GM18868 (cell line): ENCODE results near the gene KHNYN.
"Not testable (repeated sequence)": the region's sequence is repeated elsewhere in the genome, so short reads cannot be mapped to it uniquely, and the experiment has no call there.

ENCODE experiments used
- ATAC-seq: cut with Tn5 transposase; IDR thresholded peaks from one replicate; pipeline ENCODE4 v1.9.1; 2021; ENCODE audit warnings: mild to moderate bottlenecking, moderate library complexity; ENCODE audit not compliant: unreplicated experiment

Gene KHNYN

GRCh38 chr14:24437020-24437735, 7.4 kb downstream of the KHNYN start:
- ATAC-seq = no peak

DNA sequence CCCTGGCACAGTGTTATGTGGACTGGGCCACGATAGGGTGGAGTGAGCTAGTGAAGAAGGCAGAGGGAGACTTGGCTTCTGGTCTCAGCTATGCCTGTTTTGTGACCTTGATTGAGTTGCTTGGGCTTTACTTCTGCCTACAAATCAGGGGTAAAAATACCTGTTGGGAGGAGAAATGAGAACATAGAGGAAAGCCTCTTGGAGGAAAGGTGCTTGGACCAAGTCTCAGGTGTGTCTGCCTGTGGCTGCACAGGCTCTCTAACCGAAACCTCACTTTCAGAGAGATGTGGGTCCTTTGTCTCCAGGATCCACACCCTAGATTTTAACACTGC, 7.9 kb downstream of the KHNYN start:
- ATAC-seq = no peak

- no peak for ATAC-seq
These were observed 8.7 kb downstream of the KHNYN start for GRCh38 chr14:24438223-24439097.

- no peak for ATAC-seq
These were observed 9.5 kb downstream of the KHNYN start for GRCh38 chr14:24439257-24439656.

GRCh38 chr14:24439830-24440605, 10.3 kb downstream of the KHNYN start:
- no peak for ATAC-seq

DNA sequence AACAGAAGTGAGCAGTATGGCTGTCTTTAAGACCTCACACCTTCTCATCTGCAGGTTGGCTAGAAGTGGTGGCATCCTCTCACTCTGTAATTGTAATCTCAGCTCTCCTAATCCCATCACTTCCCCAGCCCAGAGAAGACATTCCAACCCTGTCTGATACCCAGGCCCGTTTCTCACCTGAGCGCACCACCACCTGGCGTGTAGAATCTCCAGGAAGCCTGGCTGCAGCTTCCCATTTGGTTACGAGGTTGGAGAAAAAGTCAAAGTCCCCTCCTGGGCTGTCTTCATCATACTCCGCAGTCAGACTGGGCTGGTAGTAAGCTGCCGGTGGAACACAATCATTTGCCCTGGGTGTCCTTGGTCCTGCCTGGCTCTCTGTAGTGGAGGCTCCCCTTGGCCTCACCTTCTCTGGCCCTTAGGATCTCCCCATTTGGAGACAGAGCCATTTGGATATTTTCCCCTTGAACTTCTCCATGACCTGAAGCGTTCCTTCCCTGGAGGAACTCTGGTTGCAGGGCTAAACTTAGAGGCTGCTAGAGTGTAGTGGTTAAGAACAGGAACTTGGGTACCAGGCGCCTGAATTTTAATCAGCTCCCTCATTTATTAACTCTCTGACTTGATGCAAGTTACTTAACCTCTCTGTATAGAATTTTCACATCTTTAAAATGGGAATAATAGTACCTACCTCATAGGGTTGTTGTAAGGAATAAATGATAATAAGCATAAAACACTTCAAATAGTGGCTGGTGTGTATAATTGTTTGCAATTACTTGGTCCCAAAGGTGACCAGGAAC, 11.0 kb downstream of the KHNYN start:
- no peak for ATAC-seq

DNA sequence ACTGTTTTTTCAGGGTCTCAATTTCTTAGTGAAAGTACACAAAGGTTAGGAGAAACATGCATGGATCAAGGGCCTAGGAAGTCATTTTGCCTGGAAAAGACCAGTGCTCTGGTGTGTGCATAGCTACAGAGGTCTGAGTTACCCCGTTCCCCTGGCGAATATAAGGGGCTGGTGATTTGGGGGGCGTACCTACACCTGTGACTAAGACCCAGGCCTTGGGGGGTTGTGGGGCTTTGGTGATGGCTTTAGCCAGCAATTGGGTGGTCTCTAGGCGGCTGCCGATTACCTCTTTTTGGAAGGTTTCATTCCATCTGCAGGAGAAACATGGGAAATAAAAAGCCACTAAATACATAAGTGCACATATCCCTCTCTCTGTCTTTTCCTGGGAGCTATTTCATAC, 11.7 kb downstream of the KHNYN start:
- ATAC-seq = no peak

DNA sequence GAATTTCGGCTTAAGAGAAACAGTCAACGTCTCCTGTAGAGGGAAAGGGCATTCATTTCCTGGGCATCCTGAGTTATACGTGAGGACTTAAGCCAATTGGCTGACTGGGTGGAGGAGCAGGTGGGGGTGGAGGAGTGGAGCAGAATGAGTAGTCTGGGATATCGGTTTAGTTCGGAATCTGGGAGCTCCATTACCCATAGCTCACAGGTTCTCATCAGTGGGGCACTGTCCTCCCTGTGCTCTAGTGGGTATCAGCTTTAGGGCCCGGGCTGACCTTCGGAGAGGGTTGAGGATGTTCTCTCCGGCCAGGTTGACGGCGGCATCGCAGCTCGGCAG, 12.1 kb downstream of the KHNYN start:
- ATAC-seq = no peak

GRCh38 chr14:24442240-24443052, 12.7 kb downstream of the KHNYN start, which contains the start of gene SDR39U1:
SDR39U1 (minus strand) TSS chr14:24442776; CDS start chr14:24442769, 7 bp downstream.
- ATAC-seq = peak; percentile 87

- ATAC-seq = no peak
These were observed 13.4 kb downstream of the KHNYN start for GRCh38 chr14:24443053-24443665.

- ATAC-seq = not testable (repeated sequence)
These were observed 21.1 kb downstream of the KHNYN start for GRCh38 chr14:24450828-24451227.

GRCh38 chr14:24456980-24457379, 27.2 kb downstream of the KHNYN start:
- ATAC-seq = no peak

DNA sequence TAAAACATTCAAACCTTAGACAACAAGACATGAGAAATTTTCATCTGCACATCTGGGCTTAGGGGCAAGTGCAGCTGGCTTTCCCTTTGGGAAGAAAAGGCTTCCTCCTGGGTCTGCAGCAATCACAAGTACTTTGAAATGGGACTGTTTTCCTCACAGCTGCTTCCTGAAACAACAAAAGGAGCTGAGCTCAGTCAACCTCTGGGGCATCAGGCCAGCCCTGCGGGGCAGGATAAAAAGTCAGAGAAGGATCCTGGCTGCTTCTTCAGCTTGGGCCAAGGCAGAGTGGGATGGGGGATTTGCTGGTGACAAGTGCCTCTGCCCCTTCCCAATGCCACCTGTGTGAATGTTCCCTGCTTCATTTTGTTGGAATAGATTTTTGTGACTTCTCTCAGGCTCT, 29.0 kb downstream of the KHNYN start:
- no peak for ATAC-seq

DNA sequence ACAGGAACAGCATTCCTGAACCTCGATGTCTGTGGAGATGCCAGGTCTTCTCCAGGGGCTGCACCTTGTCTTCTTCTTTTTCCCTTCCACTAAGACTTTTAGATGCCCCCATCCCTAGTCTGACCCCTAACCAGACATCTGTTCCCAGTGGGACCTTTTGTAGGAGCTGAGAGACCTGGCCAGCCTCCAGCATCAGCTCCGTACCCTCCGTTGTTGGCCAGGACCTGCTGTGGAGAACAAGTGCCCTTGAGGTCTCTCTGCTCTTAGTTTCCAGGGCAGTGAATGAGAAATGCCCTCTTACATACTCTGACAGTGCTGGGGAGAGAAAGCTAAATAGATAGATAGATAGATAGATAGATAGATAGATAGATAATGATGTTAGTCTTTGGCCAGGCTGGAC, 29.6 kb downstream of the KHNYN start:
- ATAC-seq = no peak

DNA sequence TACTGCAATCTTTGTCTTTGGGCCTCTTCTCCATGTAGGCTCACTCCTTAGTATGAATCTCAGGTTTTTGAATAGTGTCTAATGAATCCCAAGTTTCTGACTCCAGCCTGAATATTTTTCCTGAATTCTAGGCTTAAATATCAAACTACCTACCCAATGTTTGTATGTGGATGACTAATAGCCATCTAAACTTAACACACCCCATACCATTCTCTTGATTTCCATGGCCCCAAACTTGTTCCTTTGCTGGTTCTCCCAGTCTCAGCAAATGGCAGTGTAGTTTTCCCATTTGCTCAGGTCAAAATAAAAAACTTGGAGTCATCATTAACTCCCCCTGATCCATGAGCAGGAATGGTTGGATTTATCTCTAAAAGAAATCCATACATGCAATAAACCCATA, 31.6 kb downstream of the KHNYN start:
- ATAC-seq = no peak

DNA sequence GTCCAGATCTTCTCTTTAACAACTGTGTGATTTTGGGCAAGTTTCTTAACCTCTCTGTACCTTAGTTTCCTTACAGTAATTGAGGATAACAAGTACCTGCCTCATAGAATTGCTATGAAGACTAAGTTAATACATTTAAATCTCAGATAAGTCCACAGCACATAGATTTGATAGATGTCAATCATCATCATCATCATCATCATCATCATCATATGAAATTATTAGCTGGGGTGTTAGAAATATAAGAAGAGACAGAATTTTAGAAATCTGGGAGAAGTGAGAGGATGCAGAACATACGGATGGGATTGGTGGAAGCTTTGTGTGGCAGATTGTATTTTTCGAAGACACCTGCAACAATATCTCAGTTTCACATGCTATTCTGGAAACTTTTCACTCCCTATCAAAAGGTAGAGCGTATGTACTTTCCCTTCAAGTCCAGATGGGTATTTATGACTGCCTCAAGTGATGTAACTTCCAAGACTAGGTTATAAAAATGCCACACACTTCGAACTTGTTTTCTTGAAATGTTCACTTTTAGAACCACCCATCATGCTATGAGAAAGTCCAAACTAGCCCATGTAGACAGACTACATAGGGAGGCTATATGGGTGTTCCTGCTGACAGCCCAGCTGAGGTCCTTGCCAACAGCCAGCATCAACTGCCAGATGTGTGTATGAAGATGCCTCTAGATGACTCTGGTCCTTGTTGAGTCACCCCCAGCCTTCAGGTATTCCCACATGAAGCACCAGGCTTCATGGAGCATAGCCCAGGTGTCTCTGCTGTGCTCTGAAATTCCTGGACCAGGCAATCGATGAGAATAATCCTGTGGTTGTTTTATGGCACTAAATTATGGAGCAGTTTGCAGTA, 33.5 kb downstream of the KHNYN start:
- peak; percentile 78 for ATAC-seq

GRCh38 chr14:24463884-24464785, 34.4 kb downstream of the KHNYN start:
- no peak for ATAC-seq

DNA sequence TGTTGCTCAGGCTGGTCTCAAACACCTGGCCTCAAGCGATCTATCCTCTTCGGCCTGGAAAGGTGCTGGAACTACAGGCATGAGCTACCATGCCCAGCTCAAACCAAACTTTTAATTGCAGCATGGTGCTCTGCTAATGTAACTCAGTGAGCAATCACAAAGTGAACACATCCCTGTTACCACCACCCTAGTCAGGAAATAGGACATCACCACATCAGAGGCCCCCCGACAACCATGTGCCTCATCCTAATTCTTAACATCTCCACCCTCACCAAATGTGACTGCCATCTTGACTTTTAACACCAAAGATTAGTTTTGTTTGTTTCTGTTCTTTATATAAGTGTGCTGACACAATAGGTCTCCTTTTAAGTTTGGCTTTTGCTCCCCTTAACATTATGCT, 35.6 kb downstream of the KHNYN start:
- ATAC-seq = no peak
